Measurements from ENCODE around the gene ADK. TPM values are rescaled to one million over a fixed set of nuclear protein-coding genes. Genes with fewer than 3 reads are reported as not detected.

Gene ADK
- total RNA-seq, 1 experiment from 2014 or later: 26.8 TPM

DNA sequence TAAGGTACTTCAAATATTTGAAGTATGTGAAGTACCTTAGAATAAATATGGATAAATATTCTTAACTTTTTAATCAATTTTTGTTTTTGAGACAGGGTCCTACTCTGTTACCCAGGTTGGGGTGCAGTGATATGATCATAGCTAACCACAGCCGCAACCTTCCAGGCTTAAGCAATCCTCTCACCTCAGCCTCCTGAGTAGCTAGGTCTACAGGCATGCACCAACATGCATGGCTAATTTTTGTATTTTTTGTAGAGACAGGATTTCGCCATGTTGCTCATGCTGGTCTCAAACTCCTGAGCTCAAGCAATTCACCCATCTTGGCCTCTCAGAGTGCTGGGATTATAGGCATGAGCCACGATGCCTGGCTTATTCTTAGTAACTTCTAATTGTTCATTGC is 555.9 kb downstream of the ADK start:
- no peak overlapping the region for H4K8ac ChIP-seq (replicated peaks; ENCODE audit: insufficient read length, low read depth, low read length)
- no peaks in the 10 kb centered on the region for H3K9me3 ChIP-seq (ENCODE audit: control insufficient read depth, low read depth, low read length)
- no peaks in the 10 kb centered on the region for H3K79me1 ChIP-seq (ENCODE audit: insufficient read depth, low read depth, low read length, poor library complexity, severe bottlenecking)
- no peak overlapping the region for H4K91ac ChIP-seq (ENCODE audit: insufficient read length, low read depth, low read length)
- H3K18ac ChIP-seq (ENCODE audit: insufficient read length, low read depth, low read length): no peak overlapping the region
- H4K5ac ChIP-seq (ENCODE audit: insufficient read length, low read depth, low read length): no peak overlapping the region
- no peak overlapping the region for H3K14ac ChIP-seq (ENCODE audit: insufficient read depth, low read length)
- no peak overlapping the region for H3T11ph ChIP-seq (ENCODE audit: low read length)
- Mint-ChIP-seq H3K4me1 (no peaks in the 10 kb centered on the region), H3K27me3 (ENCODE audit: low read depth) (no peaks in the 10 kb centered on the region), H3K9me3 (no peaks in the 10 kb centered on the region; a peak in 2 of 5 replicates), H3K4me3 (no peak overlapping the region), H3K36me3 (ENCODE audit: insufficient read depth in 1 of 3, low read depth in 3 of 3) (no peaks in the 10 kb centered on the region; a peak in 1 of 7 replicates), H3K27ac (no peak overlapping the region)
- no peaks in the 10 kb centered on the region for H3K79me2 ChIP-seq (ENCODE audit: insufficient read depth, low read length)
- H3K4ac ChIP-seq (ENCODE audit: low read depth, low read length): no peak overlapping the region
- no peaks in the 10 kb centered on the region for H3K23me2 ChIP-seq (ENCODE audit: insufficient read length, low read depth, low read length, poor library complexity, severe bottlenecking)
- H2BK5ac ChIP-seq (ENCODE audit: insufficient read length, low read length): no peak overlapping the region
- no peaks in the 10 kb centered on the region for H4K20me1 ChIP-seq (ENCODE audit: control insufficient read depth, insufficient read depth, insufficient read length)
- no peak overlapping the region for H2BK12ac ChIP-seq (ENCODE audit: insufficient read length, low read depth, low read length)
- TF ChIP-seq, protein P1, sequence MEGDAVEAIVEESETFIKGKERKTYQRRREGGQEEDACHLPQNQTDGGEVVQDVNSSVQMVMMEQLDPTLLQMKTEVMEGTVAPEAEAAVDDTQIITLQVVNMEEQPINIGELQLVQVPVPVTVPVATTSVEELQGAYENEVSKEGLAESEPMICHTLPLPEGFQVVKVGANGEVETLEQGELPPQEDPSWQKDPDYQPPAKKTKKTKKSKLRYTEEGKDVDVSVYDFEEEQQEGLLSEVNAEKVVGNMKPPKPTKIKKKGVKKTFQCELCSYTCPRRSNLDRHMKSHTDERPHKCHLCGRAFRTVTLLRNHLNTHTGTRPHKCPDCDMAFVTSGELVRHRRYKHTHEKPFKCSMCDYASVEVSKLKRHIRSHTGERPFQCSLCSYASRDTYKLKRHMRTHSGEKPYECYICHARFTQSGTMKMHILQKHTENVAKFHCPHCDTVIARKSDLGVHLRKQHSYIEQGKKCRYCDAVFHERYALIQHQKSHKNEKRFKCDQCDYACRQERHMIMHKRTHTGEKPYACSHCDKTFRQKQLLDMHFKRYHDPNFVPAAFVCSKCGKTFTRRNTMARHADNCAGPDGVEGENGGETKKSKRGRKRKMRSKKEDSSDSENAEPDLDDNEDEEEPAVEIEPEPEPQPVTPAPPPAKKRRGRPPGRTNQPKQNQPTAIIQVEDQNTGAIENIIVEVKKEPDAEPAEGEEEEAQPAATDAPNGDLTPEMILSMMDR (conservative IDR thresholded peaks at IDR 0.05): no peak
- no peak overlapping the region for H2BK120ac ChIP-seq (ENCODE audit: low read depth, low read length, poor library complexity, severe bottlenecking)
- no peak overlapping the region for H3K23ac ChIP-seq (ENCODE audit: insufficient read length, low read depth, low read length)
- H2AK5ac ChIP-seq (ENCODE audit: insufficient read length, low read length): no peak overlapping the region
- H3K27ac ChIP-seq (ENCODE audit: insufficient read length, low read depth, low read length): no peak overlapping the region
- H3K56ac ChIP-seq (ENCODE audit: insufficient read length, low read depth, low read length): no peak overlapping the region
- no peak for DNase-seq
- no CpG with 5 or more reads among the region's 3 CpGs for WGBS (ENCODE audit: extremely low coverage, insufficient read length, low lambda C conversion rate)
- no peak overlapping the region for H2BK20ac ChIP-seq (ENCODE audit: low read depth, low read length, poor library complexity, severe bottlenecking)
- no peaks in the 10 kb centered on the region for H3K4me1 ChIP-seq (ENCODE audit: insufficient read depth, low read length)
- no peak overlapping the region for H2AFZ ChIP-seq (ENCODE audit: low read length)
- no peaks in the 10 kb centered on the region for H3K27me3 ChIP-seq (ENCODE audit: insufficient read depth, low read length)
- H2BK15ac ChIP-seq (ENCODE audit: low read depth, low read length): no peak overlapping the region
- no peak overlapping the region for H3K4me2 ChIP-seq (ENCODE audit: insufficient read depth, insufficient read length, low read length)
- H3K9ac ChIP-seq (ENCODE audit: extremely low read depth, insufficient read length, low read length): no peak overlapping the region
